Endothelial cell (in vitro differentiated cells): ENCODE measurements around the gene TBK1. TPM values are rescaled to one million over a fixed set of nuclear protein-coding genes. Genes with fewer than 3 reads are reported as not detected.

Experiments
- DNase-seq: peaks from one replicate; pipeline ENCODE4 v3.0.0; 2021; ENCODE audit warnings: low spot score
- H3K27ac Mint-ChIP-seq: one replicate; pipeline ENCODE4 v1.8.0; 2021; ENCODE audit warnings: mixed read lengths, inconsistent platforms; ENCODE audit not compliant: unreplicated experiment
- H3K27me3 Mint-ChIP-seq: one replicate; pipeline ENCODE4 v1.8.0; 2021; ENCODE audit warnings: mild to moderate bottlenecking, moderate library complexity, mixed read lengths, inconsistent platforms; ENCODE audit not compliant: unreplicated experiment
- H3K36me3 Mint-ChIP-seq: one replicate; pipeline ENCODE4 v1.8.0; 2021; ENCODE audit warnings: mild to moderate bottlenecking, low read depth, mixed read lengths, inconsistent platforms; ENCODE audit not compliant: unreplicated experiment
- H3K4me1 Mint-ChIP-seq: one replicate; pipeline ENCODE4 v1.8.0; 2021; ENCODE audit warnings: mild to moderate bottlenecking, mixed read lengths, inconsistent platforms; ENCODE audit not compliant: unreplicated experiment
- H3K4me3 Mint-ChIP-seq: one replicate; pipeline ENCODE4 v1.8.0; 2021; ENCODE audit warnings: mild to moderate bottlenecking, mixed read lengths, inconsistent platforms; ENCODE audit not compliant: unreplicated experiment
- H3K9me3 Mint-ChIP-seq: one replicate; pipeline ENCODE4 v1.8.0; 2021; ENCODE audit warnings: mixed read lengths, inconsistent platforms; ENCODE audit not compliant: unreplicated experiment
- total RNA-seq: library from RNA; stranded (reverse); fragmentation: NEBNext Ultra II Directional; extraction: Animal tissue kit (Norgen Biotek cat#: 25700); gene quantifications from one replicate; pipeline ENCODE4 v1.2.1, GENCODE V29; 2021; ENCODE audit not compliant: unreplicated experiment
- TF ChIP-seq, protein P1 (sequence below): fragments of 200-600 bp; sonication (generic); IDR thresholded peaks from one replicate; pipeline ENCODE4 v1.5.0; 2021; ENCODE audit warnings: antibody characterized with exemption; ENCODE audit not compliant: unreplicated experiment

The TBK1 gene
- total RNA-seq, 1 donor from 2014 or later, result 20.6 TPM

DNA sequence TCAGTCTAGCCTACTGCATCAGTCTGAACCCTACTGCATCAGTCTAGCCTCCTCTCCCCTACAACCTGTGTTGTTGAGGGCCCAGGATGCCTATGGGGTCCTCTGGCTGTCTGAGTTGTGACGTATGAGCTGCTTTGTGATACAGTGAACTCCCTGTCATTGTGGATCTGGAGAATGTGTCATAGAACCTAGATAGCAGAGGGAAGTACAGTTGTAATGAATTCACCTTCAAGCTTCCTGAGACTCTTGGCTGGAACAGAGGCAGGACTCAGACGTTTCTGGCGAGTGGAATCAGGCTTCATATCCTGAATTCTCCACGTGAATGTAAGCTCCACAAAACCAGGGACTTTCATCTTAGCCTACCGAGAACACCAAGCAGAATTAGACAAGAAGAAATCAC lies 17.0 kb downstream of the TBK1 start:
- Mint-ChIP-seq H3K27ac (no peak overlapping the region), H3K9me3 (no peaks in the 10 kb centered on the region), H3K4me1 (no peaks in the 10 kb centered on the region), H3K27me3 (no peaks in the 10 kb centered on the region), H3K36me3 (peaks cover 35% of the 10 kb centered on the region), H3K4me3 (no peak overlapping the region)
- TF ChIP-seq, protein P1, sequence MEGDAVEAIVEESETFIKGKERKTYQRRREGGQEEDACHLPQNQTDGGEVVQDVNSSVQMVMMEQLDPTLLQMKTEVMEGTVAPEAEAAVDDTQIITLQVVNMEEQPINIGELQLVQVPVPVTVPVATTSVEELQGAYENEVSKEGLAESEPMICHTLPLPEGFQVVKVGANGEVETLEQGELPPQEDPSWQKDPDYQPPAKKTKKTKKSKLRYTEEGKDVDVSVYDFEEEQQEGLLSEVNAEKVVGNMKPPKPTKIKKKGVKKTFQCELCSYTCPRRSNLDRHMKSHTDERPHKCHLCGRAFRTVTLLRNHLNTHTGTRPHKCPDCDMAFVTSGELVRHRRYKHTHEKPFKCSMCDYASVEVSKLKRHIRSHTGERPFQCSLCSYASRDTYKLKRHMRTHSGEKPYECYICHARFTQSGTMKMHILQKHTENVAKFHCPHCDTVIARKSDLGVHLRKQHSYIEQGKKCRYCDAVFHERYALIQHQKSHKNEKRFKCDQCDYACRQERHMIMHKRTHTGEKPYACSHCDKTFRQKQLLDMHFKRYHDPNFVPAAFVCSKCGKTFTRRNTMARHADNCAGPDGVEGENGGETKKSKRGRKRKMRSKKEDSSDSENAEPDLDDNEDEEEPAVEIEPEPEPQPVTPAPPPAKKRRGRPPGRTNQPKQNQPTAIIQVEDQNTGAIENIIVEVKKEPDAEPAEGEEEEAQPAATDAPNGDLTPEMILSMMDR, result no peak
- no peak for DNase-seq

DNA sequence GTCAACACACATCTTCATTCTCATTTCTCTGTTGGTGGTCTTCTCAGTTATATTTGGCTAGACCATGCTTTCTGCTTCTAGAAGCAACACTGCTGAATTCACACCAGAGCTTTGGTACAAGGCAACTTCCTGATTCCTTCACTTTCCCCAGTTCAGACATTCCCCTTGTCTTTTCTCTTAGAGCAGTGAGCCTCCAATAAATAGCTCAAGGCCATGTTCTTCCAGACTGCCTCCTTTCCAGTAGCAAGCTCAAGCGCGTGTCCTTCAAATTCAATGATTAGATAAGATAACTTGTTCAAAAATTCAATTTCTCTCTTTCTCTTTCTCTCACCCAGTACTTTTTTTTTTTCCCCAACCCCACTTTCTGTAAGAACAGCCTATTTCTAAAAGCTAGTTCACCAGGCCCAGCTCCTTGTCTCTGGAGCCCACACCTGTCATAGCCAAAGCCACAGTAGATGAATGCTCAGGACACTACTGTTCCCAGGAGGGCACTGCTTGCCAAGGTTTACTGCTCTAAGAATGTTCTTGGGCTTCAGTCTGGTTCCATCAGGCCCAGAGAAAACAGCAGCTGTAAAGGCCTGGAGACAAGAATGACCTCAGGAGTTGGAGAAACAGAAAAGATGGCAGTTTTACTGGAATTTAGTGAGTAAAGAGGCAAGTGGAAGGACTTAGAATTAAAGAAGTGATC lies 17.7 kb downstream of the TBK1 start:
- Mint-ChIP-seq H3K27ac (no peak overlapping the region), H3K4me1 (no peaks in the 10 kb centered on the region), H3K27me3 (no peaks in the 10 kb centered on the region), H3K4me3 (peak overlapping the region; percentile 2), H3K9me3 (no peaks in the 10 kb centered on the region), H3K36me3 (peaks cover 39% of the 10 kb centered on the region)
- no peak for DNase-seq
- TF ChIP-seq, protein P1, result no peak

DNA sequence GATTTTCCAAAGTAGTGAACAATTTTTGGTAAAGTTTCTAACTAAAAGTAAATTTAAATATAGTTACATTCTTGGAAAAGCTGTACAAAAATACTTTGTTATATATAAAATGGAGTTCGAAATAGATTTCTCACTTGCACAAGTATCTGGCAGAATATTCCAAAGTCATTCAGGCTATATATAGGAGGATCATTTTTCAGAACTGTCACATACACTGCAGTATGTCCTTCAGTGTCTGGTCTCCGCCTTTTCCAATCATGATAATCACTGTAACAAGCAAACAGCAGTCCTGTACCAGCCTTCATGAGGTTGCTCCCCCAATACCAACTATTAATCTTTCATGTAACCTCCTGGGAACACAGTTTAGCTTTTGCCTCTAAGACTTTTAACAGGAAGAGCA lies 18.6 kb downstream of the TBK1 start:
- Mint-ChIP-seq H3K9me3 (no peaks in the 10 kb centered on the region), H3K27ac (no peak overlapping the region), H3K4me3 (no peak overlapping the region), H3K36me3 (peaks cover 46% of the 10 kb centered on the region), H3K27me3 (no peaks in the 10 kb centered on the region), H3K4me1 (no peaks in the 10 kb centered on the region)
- no peak for DNase-seq
- TF ChIP-seq, protein P1, result no peak

DNA sequence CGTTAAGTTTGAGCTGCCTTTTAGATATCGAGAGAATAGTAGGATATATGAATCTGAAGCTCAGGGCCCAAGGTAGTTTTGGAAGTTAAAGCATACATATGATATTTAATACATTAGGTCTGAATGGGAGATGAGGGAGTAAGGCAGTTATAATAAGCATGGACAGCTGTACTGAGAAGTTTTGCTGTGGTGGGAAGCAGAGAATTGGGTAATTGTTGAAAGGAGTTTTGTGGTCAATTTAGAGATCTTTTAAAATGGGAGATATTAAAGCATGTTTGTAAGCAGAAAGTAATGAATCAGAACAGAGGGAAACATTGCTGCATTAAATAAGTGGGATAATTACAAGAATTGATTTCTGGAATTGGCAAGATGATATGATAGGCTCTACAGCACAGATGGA lies 21.3 kb downstream of the TBK1 start:
- TF ChIP-seq, protein P1, result no peak
- no peaks in the 10 kb centered on the region for H3K4me1 Mint-ChIP-seq
- H3K9me3 Mint-ChIP-seq, result no peaks in the 10 kb centered on the region
- H3K27me3 Mint-ChIP-seq, result no peaks in the 10 kb centered on the region
- peak overlapping the region; percentile 12 for H3K4me3 Mint-ChIP-seq
- peaks cover 66% of the 10 kb centered on the region for H3K36me3 Mint-ChIP-seq
- no peak for DNase-seq
- no peak overlapping the region for H3K27ac Mint-ChIP-seq

DNA sequence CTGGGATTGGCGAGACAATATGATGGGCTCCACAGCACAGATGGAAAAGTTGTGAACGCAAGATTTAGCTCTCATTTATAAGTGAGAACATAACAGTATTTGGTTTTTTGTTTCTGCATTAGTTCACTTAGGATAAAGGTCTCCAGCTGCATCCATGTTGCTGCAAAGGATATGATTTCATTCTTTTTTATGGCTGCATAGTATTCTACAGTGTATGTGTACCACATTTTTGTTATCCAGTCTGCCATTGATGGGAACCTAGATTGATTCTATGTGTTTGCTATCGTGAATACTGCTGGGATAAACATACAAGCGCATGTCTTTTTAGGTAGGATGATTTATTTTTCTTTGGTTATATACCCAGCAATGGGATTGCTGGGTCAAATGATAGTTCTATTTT lies 23.6 kb downstream of the TBK1 start:
- Mint-ChIP-seq H3K4me3 (peak overlapping the region; percentile 56), H3K9me3 (no peaks in the 10 kb centered on the region), H3K4me1 (no peaks in the 10 kb centered on the region), H3K36me3 (peaks cover 52% of the 10 kb centered on the region), H3K27ac (no peak overlapping the region), H3K27me3 (no peaks in the 10 kb centered on the region)
- no peak for DNase-seq
- TF ChIP-seq, protein P1, result no peak
